PC-9 (cell line): ENCODE data around the gene STIL. TPM values are rescaled to one million over a fixed set of nuclear protein-coding genes. Genes with fewer than 3 reads are reported as not detected.
"Not testable (repeated sequence)": the region's sequence is repeated elsewhere in the genome, so short reads cannot be mapped to it uniquely, and the experiment has no call there.

Source experiments
- BruUV-seq: library from RNA; stranded (reverse); fragments of 400-500 nt; replicated peaks from 2 replicates; lab custom pipeline; 2021; lab: Mats Ljungman, UMichigan
- CTCF ChIA-PET: fragments of 300-600 bp; sonication (Branson Sonifier 250); formaldehyde crosslinking; loops from one replicate; lab custom pipeline; 2022; ENCODE audit warnings: antibody characterized with exemption; lab: Charles Lee
- POLR2A ChIA-PET: fragments of 300-600 bp; sonication (Branson Sonifier 250); formaldehyde crosslinking; loops from one replicate; lab custom pipeline; 2022; ENCODE audit warnings: antibody characterized with exemption; ENCODE audit not compliant: unreplicated experiment; lab: Charles Lee
- DNase-seq, 2 experiments: peaks; one replicate each; pipeline versions ENCODE4 v3.0.0 to v3.0.0-alpha.2; 2015 to 2022; ENCODE audit warnings: mixed read lengths in 1 of 2
- H2AFZ ChIP-seq: fragments of 200-600 bp; sonication (generic); 2 replicates; pipeline ENCODE4 v1.8.1; 2017; ENCODE audit warnings: antibody characterized with exemption
- H3F3A ChIP-seq: fragments of 200-600 bp; sonication (generic); 2 replicates; pipeline ENCODE4 v1.8.1; 2017; ENCODE audit warnings: antibody characterized with exemption, mild to moderate bottlenecking, low read depth; ENCODE audit not compliant: insufficient read depth
- H3K27ac ChIP-seq: fragments of 200-600 bp; sonication (generic); 2 replicates; pipeline ENCODE4 v1.6.1; 2016; ENCODE audit warnings: mixed run types
- H3K27me3 ChIP-seq: fragments of 200-600 bp; sonication (generic); 2 replicates; pipeline ENCODE4 v1.6.1; 2016; ENCODE audit warnings: low read depth, mixed run types; ENCODE audit not compliant: insufficient read depth
- H3K36me3 ChIP-seq: fragments of 200-600 bp; sonication (generic); 2 replicates; pipeline ENCODE4 v1.6.1; 2016; ENCODE audit warnings: low read depth, mixed run types
- H3K4me1 ChIP-seq: fragments of 200-600 bp; sonication (generic); replicated peaks from 2 replicates; pipeline ENCODE4 v1.6.1; 2016; ENCODE audit warnings: mixed run types; ENCODE audit not compliant: insufficient read depth
- H3K4me2 ChIP-seq: fragments of 200-600 bp; sonication (generic); 2 replicates; pipeline ENCODE4 v1.6.1; 2017; ENCODE audit warnings: mixed run types
- H3K4me3 ChIP-seq: fragments of 200-600 bp; sonication (generic); 2 replicates; pipeline ENCODE4 v1.6.1; 2016; ENCODE audit warnings: mixed run types
- H3K79me2 ChIP-seq: fragments of 200-600 bp; sonication (generic); 2 replicates; pipeline ENCODE4 v1.6.1; 2017; ENCODE audit warnings: low read depth, mixed run types
- H3K9me2 ChIP-seq: fragments of 200-600 bp; sonication (generic); 2 replicates; pipeline ENCODE4 v1.8.1; 2017; ENCODE audit warnings: mild to moderate bottlenecking; ENCODE audit not compliant: insufficient read depth
- H3K9me3 ChIP-seq: fragments of 200-600 bp; sonication (generic); 2 replicates; pipeline ENCODE4 v1.8.1; 2016; ENCODE audit warnings: low read depth; ENCODE audit not compliant: insufficient read depth
- H4K20me1 ChIP-seq: fragments of 200-600 bp; sonication (generic); 2 replicates; pipeline ENCODE4 v1.8.1; 2017; ENCODE audit not compliant: insufficient read depth
- EZH2 ChIP-seq: fragments of 200-600 bp; sonication (generic); IDR thresholded peaks from 2 replicates; pipeline ENCODE4 v1.8.0; 2017; ENCODE audit warnings: antibody characterized with exemption, low read depth
- intact Hi-C: fragments of 100-400 bp; cut with micrococcal nuclease; formaldehyde crosslinking; loops from one replicate; pipeline ENCODE4 v1.10.0; 2022; ENCODE audit not compliant: unreplicated experiment
- total RNA-seq: library from RNA; stranded (reverse); gene quantifications from 2 replicates; pipeline ENCODE4 v1.2.3, GENCODE V29; 2021
- TF ChIP-seq, protein P1 (sequence below): fragments of 200-600 bp; sonication (generic); conservative IDR thresholded peaks from 2 replicates; pipeline ENCODE4 v1.6.1; 2017; ENCODE audit warnings: mixed run types, antibody characterized with exemption, mild to moderate bottlenecking, moderate library complexity

The STIL gene
- total RNA-seq, 1 experiment from 2014 or later = 37.0 TPM

DNA sequence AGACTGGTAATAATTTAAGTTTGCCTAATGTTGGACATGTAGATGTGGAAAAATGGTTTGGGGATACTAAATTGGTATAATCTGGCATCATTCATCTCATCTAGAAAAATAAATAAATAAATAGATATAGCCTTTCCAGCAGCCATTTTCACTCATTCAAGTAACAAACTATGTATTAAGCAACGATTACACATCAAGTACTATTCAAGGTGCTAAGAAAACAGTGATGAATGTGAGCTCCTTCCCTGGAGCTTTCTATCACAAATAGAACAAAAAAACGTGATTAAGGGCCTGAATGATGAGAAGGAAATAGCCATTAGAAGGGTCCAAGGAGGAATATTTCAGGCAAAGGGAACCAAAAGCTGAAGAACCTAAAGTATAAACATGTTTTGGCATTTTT is 37.1 kb downstream of the STIL start:
- Histone ChIP-seq H3K4me1 (no peaks in the 10 kb centered on the region), H3K4me3 (no peak overlapping the region), H3K27ac (no peak overlapping the region), H3K27me3 (no peaks in the 10 kb centered on the region), H4K20me1 (no peaks in the 10 kb centered on the region), H3K9me3 (no peaks in the 10 kb centered on the region), H3K36me3 (peaks cover 19% of the 10 kb centered on the region), H3K9me2 (no peaks in the 10 kb centered on the region), H2AFZ (no peak overlapping the region), H3K79me2 (0 out of 2 replicates have a peak, but pooled peaks cover 8% of the 10 kb centered on the region), H3F3A (peaks cover 5% of the 10 kb centered on the region; the same call in 1 of the 2 replicates), H3K4me2 (no peak overlapping the region)
- ChIA-PET POLR2A (no interaction called here), CTCF (no interaction called here)
- intact Hi-C loops = no loop called here
- TF ChIP-seq, protein P1, sequence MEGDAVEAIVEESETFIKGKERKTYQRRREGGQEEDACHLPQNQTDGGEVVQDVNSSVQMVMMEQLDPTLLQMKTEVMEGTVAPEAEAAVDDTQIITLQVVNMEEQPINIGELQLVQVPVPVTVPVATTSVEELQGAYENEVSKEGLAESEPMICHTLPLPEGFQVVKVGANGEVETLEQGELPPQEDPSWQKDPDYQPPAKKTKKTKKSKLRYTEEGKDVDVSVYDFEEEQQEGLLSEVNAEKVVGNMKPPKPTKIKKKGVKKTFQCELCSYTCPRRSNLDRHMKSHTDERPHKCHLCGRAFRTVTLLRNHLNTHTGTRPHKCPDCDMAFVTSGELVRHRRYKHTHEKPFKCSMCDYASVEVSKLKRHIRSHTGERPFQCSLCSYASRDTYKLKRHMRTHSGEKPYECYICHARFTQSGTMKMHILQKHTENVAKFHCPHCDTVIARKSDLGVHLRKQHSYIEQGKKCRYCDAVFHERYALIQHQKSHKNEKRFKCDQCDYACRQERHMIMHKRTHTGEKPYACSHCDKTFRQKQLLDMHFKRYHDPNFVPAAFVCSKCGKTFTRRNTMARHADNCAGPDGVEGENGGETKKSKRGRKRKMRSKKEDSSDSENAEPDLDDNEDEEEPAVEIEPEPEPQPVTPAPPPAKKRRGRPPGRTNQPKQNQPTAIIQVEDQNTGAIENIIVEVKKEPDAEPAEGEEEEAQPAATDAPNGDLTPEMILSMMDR = no peak
- no peak for TF ChIP-seq EZH2
- DNase-seq = no peak
- no TSS peak for BruUV-seq

DNA sequence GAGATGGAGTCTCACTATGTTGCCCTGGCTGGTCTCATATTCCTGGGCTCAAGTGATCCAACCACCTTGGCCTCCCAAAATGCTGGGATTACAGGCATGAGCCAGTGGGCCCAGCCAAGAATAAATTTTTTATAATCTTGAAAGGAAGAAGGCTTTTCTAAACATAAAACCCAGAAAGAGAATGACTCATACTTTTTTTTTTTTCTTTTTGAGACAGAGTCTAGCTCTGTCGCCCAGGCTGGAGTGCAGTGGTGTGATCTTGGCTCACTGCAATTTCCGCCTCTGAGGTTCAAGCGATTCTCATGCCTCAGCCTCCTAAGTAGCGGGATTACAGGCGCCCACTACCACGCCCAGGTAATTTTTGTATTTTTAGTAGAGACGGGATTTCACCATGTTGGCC is 38.1 kb downstream of the STIL start:
- H3K4me3 ChIP-seq, DNase-seq, H3K27ac ChIP-seq, H3K79me2 ChIP-seq, CTCF ChIA-PET, H2AFZ ChIP-seq, H3F3A ChIP-seq, H3K4me1 ChIP-seq, POLR2A ChIA-PET, intact Hi-C loops, H3K4me2 ChIP-seq, H3K27me3 ChIP-seq, BruUV-seq, H3K9me2 ChIP-seq, H3K9me3 ChIP-seq, H4K20me1 ChIP-seq: not testable (repeated sequence)
- H3K36me3 ChIP-seq = peaks cover 24% of the 10 kb centered on the region

DNA sequence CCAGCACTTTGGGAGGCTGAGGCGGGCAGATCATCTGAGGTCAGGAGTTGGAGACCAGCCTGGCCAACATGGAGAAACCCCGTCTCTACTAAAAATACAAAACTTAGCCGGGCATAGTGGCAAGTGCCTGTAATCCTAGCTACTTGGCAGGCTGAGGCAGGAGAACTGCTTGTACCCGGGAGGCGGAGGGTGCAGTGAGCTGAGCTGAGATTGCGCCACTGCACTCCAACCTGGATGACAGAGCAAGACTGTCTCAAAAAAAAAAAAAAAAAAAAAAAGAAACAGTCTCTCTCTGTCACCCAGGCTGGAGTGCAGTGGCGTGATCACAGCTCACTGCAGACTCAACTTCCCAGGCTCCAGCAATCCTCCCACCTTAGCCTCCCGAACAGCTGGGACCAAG is 48.4 kb downstream of the STIL start:
- POLR2A ChIA-PET, H3K4me2 ChIP-seq, CTCF ChIA-PET, DNase-seq, H3K79me2 ChIP-seq, H3K4me1 ChIP-seq, H4K20me1 ChIP-seq, H2AFZ ChIP-seq, H3K4me3 ChIP-seq, H3K27ac ChIP-seq, H3K9me2 ChIP-seq, H3K9me3 ChIP-seq, BruUV-seq, H3K27me3 ChIP-seq: not testable (repeated sequence)
- intact Hi-C loops = loop anchor here (5.0 kb wide), 1 partner anchor 37 kb away; no protein-coding TSS in a partner anchor
- peaks cover 10% of the 10 kb centered on the region for H3K36me3 ChIP-seq
- peaks cover 18% of the 10 kb centered on the region for H3F3A ChIP-seq

GRCh38 chr1:47262787-47263413 is 51.0 kb downstream of the STIL start:
- Histone ChIP-seq H2AFZ (no peak overlapping the region), H3F3A (peaks cover 18% of the 10 kb centered on the region), H3K9me3 (no peaks in the 10 kb centered on the region), H3K4me1 (no peaks in the 10 kb centered on the region), H3K79me2 (no peaks in the 10 kb centered on the region), H3K27ac (no peak overlapping the region), H3K4me3 (no peak overlapping the region), H3K27me3 (no peaks in the 10 kb centered on the region), H3K36me3 (no peaks in the 10 kb centered on the region), H3K4me2 (no peak overlapping the region), H4K20me1 (no peaks in the 10 kb centered on the region), H3K9me2 (no peaks in the 10 kb centered on the region)
- DNase-seq = peak; percentile 32 to 40
- no peak for TF ChIP-seq EZH2
- TF ChIP-seq, protein P1 = peak; percentile 81
- POLR2A ChIA-PET = interaction anchor here (0.7 kb wide), 2 partner anchors 19 to 44 kb away, joined by 5 to 6 read pairs; no protein-coding TSS in a partner anchor
- CTCF ChIA-PET = interaction anchor here (0.6 to 2.9 kb wide), 7 partner anchors 9 to 463 kb away, joined by 3 to 30 read pairs (median 4); no protein-coding TSS in a partner anchor
- intact Hi-C loops = loop anchor here (1.0 kb wide), 2 partner anchors 70 to 84 kb away; no protein-coding TSS in a partner anchor
- BruUV-seq = no TSS peak
